ENCODE measurements around the gene ATXN1.

ATXN1 gene

GRCh38 chr6:16761471-16762267 lies 409 bp upstream of the ATXN1 start:
- DNase-seq, result peak; percentile 90 to 93 (median 91)

DNA sequence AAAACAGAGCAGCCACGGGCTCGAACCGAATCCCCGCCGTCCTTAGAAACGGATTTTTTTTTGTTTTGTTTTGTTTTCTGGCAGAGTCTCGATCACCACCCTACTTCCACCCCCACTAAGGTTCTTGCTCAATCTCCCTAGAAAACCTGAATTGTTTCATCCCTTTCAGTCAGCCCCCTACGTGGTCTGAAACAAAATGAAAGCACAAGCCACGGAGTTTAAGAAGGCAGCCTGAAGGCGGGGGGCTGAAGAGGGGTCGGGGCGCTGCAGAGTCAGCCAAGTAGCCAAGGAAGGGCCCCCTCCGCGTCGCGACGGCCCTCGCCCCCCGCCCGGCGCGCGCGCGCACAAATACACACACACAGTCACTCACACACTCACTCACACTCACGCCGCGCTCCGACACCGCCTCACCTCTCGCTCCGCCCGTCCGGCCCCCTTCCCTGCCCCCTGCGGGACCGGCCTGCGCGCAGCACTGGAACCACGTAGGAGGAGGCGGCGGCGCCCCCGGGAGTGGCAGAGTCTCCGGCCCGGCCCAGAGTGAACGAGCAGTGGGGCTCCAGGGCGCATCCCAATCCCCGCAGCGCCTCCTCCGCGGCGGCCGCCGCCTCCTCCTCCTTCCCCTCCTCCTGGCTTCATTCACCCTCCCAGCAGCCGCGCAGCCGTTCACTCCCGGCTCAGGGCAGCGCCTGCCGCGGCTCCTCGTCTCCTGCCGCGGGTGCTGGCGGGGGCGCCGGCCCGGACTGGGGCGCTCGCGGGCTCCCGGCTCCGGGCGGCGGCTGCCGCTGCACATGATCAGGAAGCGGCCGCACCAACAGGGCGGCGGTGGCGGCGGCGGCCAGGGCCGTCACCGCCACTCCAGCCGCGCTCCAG lies 1.4 kb downstream of the ATXN1 start:
- peak; percentile 83 to 91 (median 85) for DNase-seq

DNA sequence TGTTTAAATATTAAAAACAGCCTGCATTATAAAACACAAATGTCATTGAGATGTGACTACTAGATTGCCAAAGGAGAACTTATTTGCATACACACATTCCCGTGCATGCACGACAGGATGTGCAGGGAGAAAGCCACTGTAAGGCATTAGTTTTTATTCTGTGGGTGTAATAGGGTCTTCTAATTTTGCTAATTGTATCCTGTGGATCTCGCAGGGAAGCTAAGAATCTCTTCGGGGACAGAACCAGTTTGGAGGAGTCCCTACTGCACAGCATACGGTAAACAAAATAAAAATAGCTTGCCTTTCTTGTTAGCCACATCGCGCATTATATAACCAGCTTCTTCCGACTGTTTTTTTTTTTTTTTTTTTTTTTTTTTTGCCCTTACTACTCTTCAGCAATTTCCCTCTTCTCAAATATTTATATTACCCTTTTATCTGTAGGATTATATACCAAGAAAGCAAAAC lies 2.0 kb downstream of the ATXN1 start:
- DNase-seq, result peak in 2 of 3 donors; percentile 47 to 66

- DNase-seq, result no peak
These were observed 2.9 kb downstream of the ATXN1 start for GRCh38 chr6:16758163-16758975.

DNA sequence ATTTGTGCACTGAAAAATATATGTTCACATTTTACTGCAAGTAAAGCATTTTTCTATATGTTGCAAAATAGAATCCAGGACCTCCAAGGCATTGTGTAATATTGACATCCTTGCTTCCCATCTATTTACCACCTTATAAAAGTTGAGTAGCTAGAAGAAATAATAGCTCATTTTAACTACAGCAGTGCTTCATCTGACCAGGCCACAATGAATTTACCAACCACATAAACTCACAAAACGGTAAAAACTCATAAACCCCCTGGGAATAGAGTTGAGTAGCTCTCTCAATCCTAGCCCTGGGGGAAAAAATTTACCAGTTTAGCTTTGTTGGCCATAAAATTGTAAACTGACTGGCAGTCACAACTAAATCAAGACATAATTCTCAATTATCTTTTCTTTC lies 3.9 kb downstream of the ATXN1 start:
- no peak for DNase-seq

DNA sequence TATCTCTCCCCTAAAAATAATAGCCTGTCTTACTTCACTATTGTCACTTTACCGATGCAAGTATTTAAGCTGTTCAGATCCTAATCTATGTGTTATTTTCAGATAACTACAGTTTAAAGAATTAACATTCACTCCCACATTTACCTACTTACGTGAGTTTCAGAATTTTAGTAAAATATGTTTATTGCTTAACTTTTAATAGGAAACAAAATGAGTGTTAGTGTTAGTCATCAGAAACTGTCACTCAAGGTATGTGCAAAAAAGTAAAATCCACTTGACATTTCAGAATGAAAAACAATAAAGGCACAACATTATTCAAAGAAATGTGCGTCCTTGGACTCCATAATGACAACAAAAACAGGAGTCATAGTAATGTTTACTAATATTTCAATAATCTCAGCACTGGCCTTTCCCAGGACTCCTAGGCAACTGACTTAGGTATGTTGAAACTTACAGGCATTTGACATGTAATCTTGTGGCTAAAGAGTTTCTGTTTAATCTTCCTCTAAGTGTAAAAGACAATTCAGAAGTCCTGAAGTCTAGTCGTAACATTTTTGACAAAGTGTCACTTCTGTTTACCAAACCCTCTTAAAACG lies 4.5 kb downstream of the ATXN1 start:
- peak; percentile 37 to 71 (median 66) for DNase-seq

GRCh38 chr6:16755544-16755943 lies 5.7 kb downstream of the ATXN1 start:
- DNase-seq, result no peak

GRCh38 chr6:16754876-16755275 lies 6.4 kb downstream of the ATXN1 start:
- DNase-seq, result no peak

DNA sequence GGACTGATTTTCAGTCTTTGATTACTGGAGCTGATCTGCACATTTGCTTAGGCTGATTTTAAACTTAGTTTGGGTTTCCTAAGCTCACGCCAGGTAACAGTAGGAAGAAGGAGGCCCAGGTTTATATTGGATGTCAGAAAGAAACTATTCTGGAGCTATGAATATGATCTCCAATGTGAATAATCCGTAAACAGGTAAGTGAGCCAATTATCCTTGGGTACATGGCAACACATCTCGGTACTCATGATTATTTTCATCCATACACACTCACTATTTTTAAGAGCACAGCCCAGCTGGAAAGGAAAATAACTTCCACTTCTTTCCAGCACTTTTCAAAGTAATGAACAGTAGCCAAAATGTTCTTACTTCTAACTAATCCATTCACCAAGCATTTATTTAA lies 7.0 kb downstream of the ATXN1 start:
- no peak for DNase-seq

GRCh38 chr6:16753341-16753740 lies 7.9 kb downstream of the ATXN1 start:
- DNase-seq, result no peak

GRCh38 chr6:16752206-16752866 lies 8.9 kb downstream of the ATXN1 start:
- peak; percentile 86 to 97 (median 96) for DNase-seq

DNA sequence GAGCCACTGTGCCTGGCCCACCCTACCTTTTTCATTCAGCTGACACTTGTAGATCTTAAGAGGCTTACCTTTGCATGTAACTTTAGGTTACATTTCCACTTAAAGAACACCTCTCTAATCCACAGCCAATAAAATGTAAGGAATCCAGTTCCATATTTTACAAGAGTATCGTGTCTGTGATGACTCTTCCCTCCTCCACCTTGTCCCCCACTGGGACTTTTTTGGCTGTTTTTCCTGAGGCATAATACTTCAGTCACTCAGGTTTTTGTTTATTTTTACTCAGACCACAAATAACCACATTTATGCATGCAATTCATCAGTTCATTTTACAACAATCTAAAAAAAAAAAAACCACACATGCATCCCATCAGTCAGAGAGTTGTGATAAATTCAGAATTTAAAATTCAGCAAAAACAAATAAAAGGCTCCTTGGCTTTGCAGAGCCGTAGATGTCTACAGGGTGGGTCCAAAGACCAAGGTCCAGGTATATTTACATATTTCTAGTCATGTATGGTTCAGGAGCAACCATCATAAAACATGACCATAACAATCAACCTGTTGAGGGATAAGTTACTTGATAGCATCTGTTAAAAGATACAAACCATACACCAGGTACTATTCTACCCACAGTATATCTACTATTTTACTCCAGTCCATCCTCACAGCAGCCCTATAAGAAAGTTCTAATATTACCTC lies 9.9 kb downstream of the ATXN1 start:
- DNase-seq, result no peak

- no peak for DNase-seq
These were observed 10.7 kb downstream of the ATXN1 start for GRCh38 chr6:16750566-16750965.

DNA sequence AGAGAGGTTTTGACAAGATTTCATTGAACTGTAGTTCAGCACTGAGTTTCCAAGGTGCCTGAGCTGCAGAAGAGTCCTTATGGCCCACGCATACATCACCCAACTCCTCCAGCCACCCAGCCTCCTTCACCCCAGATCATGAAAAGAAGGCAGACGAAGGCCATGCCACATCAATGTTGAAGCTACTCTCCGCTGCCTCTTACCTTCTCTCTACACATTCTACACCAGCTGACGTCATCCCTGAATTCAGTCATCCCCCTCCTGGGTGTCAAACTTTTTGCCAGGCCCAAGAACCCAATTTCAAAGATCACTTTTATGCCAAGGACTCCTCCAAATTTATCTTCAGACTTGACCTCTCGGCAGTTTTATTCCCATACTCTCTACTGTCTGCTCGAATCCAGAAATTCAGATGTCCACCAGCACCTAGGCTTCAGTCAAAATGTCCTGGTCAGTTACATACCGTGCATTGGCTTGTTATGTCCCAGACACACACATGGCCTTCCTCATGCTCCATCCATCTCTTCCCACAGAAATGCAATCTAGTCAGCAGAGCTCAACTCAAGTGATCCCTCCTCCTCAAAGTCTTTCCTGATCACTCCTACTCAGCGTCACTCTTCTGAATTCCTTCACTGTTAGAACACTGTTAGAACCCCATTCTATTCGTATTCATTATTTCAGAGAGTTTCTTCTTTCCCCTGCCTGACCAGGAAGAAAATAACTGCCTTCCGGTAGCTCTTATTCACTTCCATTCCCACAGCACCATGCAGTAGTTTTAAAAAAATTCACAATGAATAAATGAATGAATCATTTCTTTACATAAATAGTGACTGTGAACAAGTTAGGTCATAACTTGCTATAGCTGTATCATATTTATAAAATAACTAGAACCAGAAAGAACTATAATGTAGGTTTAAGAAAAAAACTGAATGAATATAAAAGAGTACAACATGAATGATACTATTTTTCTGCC lies 11.5 kb downstream of the ATXN1 start:
- no peak for DNase-seq

DNA sequence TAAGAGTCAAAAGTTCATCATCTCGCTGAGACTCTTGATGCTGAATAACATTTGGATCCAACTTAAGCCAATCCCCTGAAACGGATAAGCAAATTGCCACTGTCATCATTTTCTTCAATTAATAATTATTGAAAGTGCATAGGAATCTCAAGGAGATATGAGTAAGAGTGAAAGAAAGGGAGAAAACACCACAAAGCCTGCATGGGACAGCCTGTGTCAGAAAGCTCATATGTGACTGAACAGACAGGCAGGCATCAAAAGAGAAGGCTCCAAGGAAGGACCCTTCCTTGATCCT lies 13.3 kb downstream of the ATXN1 start:
- no peak for DNase-seq

DNA sequence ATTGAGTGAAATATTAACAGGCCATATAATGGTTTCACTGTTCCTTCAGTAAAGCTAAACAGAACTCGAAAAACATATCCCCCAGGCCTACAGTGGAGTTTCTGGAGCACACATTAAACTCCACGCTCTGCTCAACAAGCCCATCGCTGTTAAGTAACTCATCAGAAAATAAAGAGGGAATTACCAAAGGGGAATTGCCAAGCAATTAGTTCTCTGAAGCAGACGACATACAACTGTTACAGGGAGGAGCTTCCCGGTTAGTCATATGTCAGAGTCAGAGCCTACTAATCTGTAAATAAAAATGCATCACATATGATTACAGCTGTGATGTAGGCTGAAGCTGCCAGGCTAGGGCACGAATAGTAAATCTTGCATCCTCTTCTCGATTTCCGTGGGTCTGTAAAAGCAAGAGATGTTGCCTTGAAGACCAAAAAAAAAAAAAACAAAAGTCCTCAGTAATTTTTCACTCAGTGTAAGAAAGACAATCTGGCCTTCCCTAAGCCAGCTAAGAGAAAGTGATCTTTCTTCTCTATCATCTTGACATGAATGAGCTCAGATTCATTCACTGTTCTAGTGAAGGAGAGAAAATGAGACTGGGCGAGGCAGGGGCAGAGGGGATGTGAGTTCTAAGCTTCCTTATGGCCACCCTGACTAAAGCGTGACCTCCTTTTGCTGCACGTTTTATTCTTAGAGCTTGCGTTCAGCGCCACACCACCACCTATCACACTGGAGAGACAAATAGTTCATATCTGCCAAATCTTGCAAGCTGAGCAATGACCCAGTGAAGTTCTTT lies 13.8 kb downstream of the ATXN1 start:
- DNase-seq, result peak; percentile 81 to 94 (median 92)

- no peak for DNase-seq
These were observed 14.4 kb downstream of the ATXN1 start for GRCh38 chr6:16746812-16747211.

GRCh38 chr6:16746401-16746800 lies 14.9 kb downstream of the ATXN1 start:
- no peak for DNase-seq

GRCh38 chr6:16743664-16744210 lies 17.5 kb downstream of the ATXN1 start:
- peak in 2 of 3 donors; percentile 48 to 51 for DNase-seq

Data from suppressor macrophage treated with lipopolysaccharide for 1 hour (primary cell).